GM23338 (cell line): ENCODE results near the gene B3GNT4.

Source experiments
- CREB1 ChIP-seq: fragments of 250-450 bp; sonication (Bioruptor Pico); IDR thresholded peaks from 2 replicates; pipeline ENCODE4 v1.5.0; 2020; ENCODE audit warnings: low read depth, mild to moderate bottlenecking, moderate library complexity
- CTCF ChIP-seq, 2 experiments: fragments of 200-600 bp in 1 of 2; sonication (generic) in 1 of 2; conservative IDR thresholded peaks; 2 replicates each; pipeline versions ENCODE4 v1.5.1 to v1.6.1; 2016 to 2017; ENCODE audit warnings: antibody characterized with exemption in 2 of 2, low read depth in 2 of 2, mild to moderate bottlenecking in 2 of 2, moderate library complexity in 1 of 2
- ETS1 ChIP-seq: IDR thresholded peaks from 2 replicates; pipeline ENCODE4 v1.6.1; 2016; ENCODE audit warnings: antibody characterized with exemption
- EZH2 ChIP-seq: fragments of 200-600 bp; sonication (generic); IDR thresholded peaks from one replicate; pipeline ENCODE4 v1.8.0; 2017; ENCODE audit warnings: antibody characterized with exemption, mild to moderate bottlenecking, low read depth; ENCODE audit not compliant: unreplicated experiment
- EZH2phosphoT487 ChIP-seq: fragments of 200-600 bp; sonication (generic); IDR thresholded peaks from one replicate; pipeline ENCODE4 v1.8.1; 2018; ENCODE audit warnings: antibody characterized with exemption; ENCODE audit not compliant: unreplicated experiment
- JUNB ChIP-seq: IDR thresholded peaks from one replicate; pipeline ENCODE4 v1.6.1; 2016; ENCODE audit warnings: antibody characterized with exemption; ENCODE audit not compliant: unreplicated experiment
- NANOG ChIP-seq: IDR thresholded peaks from 2 replicates; pipeline ENCODE4 v1.6.1; 2016; ENCODE audit warnings: antibody characterized with exemption, borderline replicate concordance
- POLR2AphosphoS5 ChIP-seq: IDR thresholded peaks from 2 replicates; pipeline ENCODE4 v1.6.1; 2016; ENCODE audit warnings: antibody characterized with exemption, low read depth
- REST ChIP-seq: IDR thresholded peaks from one replicate; pipeline ENCODE4 v1.6.1; 2018; ENCODE audit warnings: antibody characterized with exemption; ENCODE audit not compliant: unreplicated experiment
- STAT1 ChIP-seq: IDR thresholded peaks from one replicate; pipeline ENCODE4 v1.6.1; 2016; ENCODE audit warnings: antibody characterized with exemption; ENCODE audit not compliant: unreplicated experiment
- ZNF114 ChIP-seq: fragments of 250-450 bp; sonication (Bioruptor Pico); IDR thresholded peaks from 2 replicates; pipeline ENCODE4 v1.5.0; 2020; ENCODE audit warnings: mild to moderate bottlenecking, moderate library complexity
- ZNF331 ChIP-seq: fragments of 250-450 bp; sonication (Bioruptor Pico); IDR thresholded peaks from 2 replicates; pipeline ENCODE4 v1.5.0; 2020; ENCODE audit warnings: low read depth, mild to moderate bottlenecking, moderate library complexity
- ZNF462 ChIP-seq: fragments of 250-450 bp; sonication (Bioruptor Pico); IDR thresholded peaks from 2 replicates; pipeline ENCODE4 v1.5.0; 2020; ENCODE audit warnings: mild to moderate bottlenecking, moderate library complexity

GRCh38 chr12:122197612-122197966 is 5.9 kb upstream of the B3GNT4 start:
- TF ChIP-seq CTCF (conservative IDR thresholded peaks at IDR 0.05; ENCODE audit: low read depth in 2 of 2) (no peak), REST (no peak), ETS1 (no peak), POLR2AphosphoS5 (no peak), EZH2 (no peak), EZH2phosphoT487 (no peak), JUNB (no peak), NANOG (no peak), ZNF114 (CRISPR knock-in tag) (no peak), CREB1 (CRISPR knock-in tag) (no peak), STAT1 (no peak), ZNF331 (CRISPR knock-in tag) (no peak), ZNF462 (CRISPR knock-in tag) (no peak)
